HS-5 (cell line): ENCODE measurements around the gene OPA3.
A peak's percentile ranks its signal among the peaks of the same experiment; 100 is the strongest.
"Not testable (repeated sequence)": the region's sequence is repeated elsewhere in the genome, so short reads cannot be mapped to it uniquely, and the experiment has no call there.

Experiments used
- DNase-seq: peaks from one replicate; pipeline ENCODE4 v3.0.0-alpha.2; 2012; ENCODE audit warnings: low read depth

The OPA3 gene

GRCh38 chr19:45522010-45522941 is 62.3 kb downstream of the OPA3 start:
- DNase-seq = no peak

- no peak for DNase-seq
Measured at GRCh38 chr19:45518469-45518826, 66.2 kb downstream of the OPA3 start.

GRCh38 chr19:45517641-45518468 is 66.7 kb downstream of the OPA3 start:
- DNase-seq = no peak

GRCh38 chr19:45517238-45517637 is 67.4 kb downstream of the OPA3 start:
- no peak for DNase-seq

- no peak for DNase-seq
Measured at GRCh38 chr19:45515807-45516401, 68.7 kb downstream of the OPA3 start.

GRCh38 chr19:45515081-45515624 is 69.4 kb downstream of the OPA3 start:
- DNase-seq = no peak

GRCh38 chr19:45514376-45515051 is 70.1 kb downstream of the OPA3 start:
- DNase-seq = no peak

GRCh38 chr19:45512881-45513483 is 71.6 kb downstream of the OPA3 start:
- DNase-seq = no peak

- DNase-seq = no peak
Measured at GRCh38 chr19:45511074-45511473, 73.5 kb downstream of the OPA3 start.

GRCh38 chr19:45510352-45510751 is 74.2 kb downstream of the OPA3 start:
- not testable (repeated sequence) for DNase-seq

- no peak for DNase-seq
Measured at GRCh38 chr19:45509692-45510015, 74.9 kb downstream of the OPA3 start.

- no peak for DNase-seq
Measured at GRCh38 chr19:45508861-45509691, 75.5 kb downstream of the OPA3 start.

GRCh38 chr19:45508417-45508860 is 76.2 kb downstream of the OPA3 start:
- DNase-seq = no peak

GRCh38 chr19:45507872-45508416 is 76.7 kb downstream of the OPA3 start:
- DNase-seq = no peak

GRCh38 chr19:45506989-45507871 is 77.4 kb downstream of the OPA3 start, which contains the start of gene VASP:
Gene VASP, plus strand, starts transcription at chr19:45507479. Its CDS starts 293 bp downstream, at chr19:45507772.
- DNase-seq = peak; percentile 61

GRCh38 chr19:45506246-45506988 is 78.2 kb downstream of the OPA3 start:
- peak; percentile 61 for DNase-seq

- DNase-seq = no peak
Measured at GRCh38 chr19:45505996-45506245, 78.7 kb downstream of the OPA3 start.

- no peak for DNase-seq
Measured at GRCh38 chr19:45505151-45505995, 79.2 kb downstream of the OPA3 start.
